ENCODE measurements around the gene GLS.

Gene GLS

DNA sequence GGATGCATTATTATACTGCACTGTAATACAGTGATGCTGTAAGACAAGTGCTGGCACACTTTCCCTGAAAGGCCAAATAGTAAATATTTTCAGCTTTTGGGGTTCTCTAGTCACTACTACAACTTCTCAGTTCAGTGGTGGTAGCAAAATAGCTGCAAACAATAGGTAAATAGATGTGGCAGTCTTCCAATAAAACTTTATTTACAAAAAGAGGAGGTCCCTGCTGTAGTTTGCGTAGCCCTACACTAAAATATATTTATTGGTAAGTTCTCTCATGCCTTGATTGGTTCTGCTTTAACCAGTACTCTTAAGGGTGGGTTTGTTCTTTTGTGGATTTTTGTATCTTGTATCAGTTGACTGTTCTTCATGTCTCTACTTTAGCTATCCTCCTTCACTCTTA lies 7.8 kb downstream of the GLS start:
- DNase-seq = no peak

DNA sequence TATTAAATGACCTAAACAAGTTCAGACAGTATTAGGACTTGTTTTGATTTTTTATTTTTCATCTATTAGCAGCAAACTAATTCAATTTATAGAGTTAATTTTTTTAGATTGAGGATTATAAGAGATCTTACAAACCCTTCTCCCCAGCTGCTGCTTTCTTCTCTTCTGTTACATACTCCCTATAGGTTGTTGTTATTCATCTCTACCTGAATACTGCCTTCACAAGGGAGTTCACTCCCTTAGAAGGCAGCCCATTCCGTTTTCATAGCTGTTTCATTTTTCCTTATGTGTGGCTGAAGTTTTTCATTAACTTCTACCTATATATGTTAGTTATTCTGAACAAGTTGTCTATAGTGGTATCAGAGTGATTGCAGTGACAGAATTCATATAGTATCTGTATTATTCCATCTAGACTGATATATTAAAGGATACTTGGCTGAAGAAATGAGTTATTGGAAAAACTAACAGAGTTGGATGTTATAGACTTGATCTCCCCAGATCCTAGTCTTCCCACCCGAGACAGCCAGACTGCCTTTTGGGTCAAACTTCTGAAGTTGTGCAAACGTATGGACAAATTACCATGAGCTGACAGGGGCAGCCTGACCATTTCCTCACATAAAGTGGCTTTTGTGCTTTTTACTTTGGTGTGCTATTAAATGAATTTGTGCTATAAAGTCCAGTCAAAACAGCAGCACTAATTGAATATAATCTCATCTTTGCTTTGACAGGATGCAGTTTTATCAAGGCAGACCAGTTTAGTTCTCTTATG lies 8.7 kb downstream of the GLS start:
- no peak for DNase-seq

DNA sequence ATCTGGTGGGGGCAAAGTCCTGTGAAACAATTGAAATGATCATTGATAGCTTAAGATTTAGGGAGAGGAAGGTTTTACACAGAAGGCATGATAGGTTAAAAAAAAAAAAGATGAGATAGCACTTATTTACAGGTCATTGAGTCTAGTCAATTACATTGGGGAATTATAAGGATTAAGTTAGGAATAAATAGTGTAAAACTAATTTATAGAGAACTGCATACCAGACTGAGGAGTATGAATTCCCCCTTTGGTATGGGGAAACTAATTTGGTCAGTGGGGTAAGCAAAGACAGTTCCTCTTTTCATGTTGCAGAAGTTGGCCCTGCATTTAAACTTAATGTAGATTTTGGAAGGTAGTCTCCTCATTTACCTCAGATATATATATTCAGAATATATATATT lies 10.8 kb downstream of the GLS start:
- no peak for DNase-seq

DNA sequence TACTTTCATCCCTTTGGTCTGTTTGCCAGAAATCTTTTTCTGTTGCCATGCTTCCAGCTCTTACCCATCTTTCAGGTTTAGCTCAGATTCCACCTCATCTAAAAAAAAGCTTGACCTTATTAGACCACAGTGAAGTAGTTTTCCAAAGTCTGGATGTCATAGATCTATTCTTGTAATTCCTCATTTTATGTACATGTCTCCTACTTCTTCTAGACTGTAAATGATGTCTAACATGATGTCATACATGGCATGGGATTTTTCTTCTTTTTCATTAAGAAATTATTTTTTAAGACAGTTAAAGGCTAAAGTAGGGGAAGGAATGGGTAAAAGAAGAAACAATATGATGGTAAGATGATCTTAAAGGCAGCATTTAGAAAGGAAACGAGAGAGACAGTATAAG lies 11.3 kb downstream of the GLS start:
- DNase-seq = no peak

DNA sequence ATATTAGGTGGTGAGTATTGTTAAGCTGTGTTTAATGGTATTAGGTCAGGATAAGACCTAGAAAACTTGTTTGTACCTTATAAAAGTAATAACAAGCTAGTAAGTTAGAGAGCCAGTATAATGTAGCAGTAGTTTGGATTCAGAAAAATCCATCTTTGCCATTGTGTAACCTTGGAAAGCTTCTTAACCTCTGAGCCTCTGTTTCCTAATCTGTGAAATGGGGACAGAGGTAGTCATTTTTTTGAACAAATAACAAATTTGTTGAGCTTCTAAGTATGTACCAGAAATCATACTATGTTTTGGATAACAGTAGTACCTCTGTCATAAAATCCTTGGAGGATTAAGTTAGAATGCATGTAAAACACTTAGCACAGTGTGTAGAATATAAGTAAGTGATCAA lies 12.5 kb downstream of the GLS start:
- no peak for DNase-seq

DNA sequence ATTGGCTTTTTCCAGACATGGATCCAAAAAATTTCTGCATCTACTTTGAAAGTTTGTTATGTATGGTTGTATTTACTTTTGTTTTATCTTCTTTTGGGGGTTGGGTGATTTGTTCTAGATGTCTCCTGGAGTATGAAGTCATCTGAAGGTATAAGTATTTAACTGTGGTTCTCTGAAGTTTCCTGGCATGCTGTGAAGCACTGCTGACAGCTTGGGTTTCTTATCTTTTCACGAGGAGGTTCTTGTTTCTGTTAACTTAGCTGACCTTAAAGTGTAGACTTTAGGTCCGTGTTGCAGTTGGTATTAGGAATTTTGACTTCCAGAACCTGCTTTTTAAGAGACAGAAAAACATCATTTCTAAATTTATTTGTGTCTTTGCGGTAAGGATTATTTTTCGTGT lies 15.9 kb downstream of the GLS start:
- no peak for DNase-seq

DNA sequence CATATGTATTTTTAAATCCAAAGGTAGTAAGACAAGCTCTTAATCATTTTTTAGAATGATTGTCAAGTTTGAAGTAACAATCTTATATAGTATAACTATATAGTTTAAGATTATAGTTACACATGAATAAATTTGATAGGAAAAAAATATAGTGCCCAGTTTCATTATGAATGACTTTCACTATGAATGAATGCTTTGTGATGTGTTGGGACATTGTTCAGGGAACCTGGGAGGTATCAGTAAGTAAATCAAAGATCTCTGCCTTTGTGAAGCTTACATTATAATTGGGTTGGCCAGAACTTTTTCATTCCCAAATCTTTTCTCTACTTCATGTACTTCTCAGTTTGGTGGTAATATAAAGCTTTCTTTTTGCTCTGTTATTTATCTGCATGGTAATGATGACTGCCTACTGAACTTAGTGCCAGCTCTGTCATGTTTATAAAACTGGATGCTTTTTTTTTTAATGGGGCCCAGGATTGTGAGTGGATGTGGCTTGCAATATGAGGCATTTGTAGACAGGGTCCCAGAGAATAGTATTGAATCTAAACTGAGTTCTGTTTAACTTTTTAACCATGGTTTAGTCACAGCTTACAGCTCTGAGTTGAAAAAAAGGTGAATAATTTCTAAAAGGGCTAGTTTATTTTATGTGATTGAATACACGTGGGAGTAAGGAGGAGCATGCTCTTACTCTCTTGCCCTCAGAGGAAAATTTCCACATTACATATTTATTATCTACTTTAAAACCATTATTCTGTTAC lies 23.3 kb downstream of the GLS start:
- no peak for DNase-seq

DNA sequence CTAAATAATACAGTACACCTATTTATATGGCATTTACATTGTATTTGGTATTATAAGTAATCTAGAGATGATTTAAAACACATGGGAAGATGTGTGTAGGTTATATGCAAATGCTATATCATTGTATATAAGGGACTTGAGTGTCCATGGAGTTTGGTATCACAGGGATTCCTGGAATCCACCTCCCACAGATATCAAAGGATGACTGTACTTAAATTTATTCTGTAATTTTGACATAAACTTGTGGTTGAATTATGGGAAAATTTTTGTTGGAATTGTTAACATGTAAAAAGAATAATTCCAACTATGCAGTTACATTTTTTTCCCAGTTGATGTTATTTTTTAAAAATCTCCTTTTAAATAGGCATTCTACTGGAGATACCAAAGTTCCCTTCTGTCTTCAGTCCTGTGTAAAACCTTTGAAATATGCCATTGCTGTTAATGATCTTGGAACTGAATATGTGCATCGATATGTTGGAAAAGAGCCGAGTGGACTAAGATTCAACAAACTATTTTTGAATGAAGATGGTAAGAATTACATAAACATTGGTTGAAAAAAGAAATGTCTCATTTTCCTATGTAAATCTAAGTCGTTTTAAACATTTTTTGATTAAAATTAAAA lies 24.1 kb downstream of the GLS start:
- no peak for DNase-seq

DNA sequence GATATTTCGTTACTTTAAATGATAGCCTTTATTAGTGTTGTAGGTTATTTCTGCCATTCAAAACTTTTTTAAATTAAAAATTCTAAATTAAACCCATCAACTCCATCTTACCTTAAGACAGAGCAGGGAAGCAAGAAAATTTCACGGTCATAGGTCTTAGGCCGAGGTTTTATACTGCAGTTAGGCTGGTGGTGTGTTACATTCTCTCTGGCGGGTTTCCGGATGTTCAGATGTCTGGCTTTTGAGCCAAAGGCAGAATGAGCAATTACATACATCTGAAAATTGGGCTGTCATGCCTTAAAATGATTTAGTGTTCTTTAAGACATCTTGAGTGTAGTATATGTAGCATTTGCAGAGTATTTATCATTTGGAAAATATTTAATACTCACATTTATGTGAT lies 27.9 kb downstream of the GLS start:
- DNase-seq = no peak

DNA sequence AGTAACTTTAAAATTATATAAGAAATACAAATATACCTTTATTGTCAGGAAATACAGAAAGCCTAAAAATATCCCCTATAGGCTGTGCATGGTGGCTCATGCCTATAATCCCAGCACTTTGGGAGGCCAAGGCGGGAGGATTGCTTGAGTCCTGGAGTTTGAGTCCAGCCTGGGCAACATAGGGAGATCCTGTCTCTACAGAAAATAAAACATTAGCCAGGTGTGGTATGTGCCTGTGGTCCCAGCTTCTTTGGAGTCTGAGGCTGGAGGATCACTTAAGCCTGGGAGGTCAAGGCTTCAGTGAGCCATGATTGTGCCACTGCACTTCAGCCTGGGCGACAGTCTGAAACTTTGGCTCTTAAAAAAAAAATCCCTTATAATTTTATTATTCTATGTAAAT lies 29.1 kb downstream of the GLS start:
- no peak for DNase-seq

DNA sequence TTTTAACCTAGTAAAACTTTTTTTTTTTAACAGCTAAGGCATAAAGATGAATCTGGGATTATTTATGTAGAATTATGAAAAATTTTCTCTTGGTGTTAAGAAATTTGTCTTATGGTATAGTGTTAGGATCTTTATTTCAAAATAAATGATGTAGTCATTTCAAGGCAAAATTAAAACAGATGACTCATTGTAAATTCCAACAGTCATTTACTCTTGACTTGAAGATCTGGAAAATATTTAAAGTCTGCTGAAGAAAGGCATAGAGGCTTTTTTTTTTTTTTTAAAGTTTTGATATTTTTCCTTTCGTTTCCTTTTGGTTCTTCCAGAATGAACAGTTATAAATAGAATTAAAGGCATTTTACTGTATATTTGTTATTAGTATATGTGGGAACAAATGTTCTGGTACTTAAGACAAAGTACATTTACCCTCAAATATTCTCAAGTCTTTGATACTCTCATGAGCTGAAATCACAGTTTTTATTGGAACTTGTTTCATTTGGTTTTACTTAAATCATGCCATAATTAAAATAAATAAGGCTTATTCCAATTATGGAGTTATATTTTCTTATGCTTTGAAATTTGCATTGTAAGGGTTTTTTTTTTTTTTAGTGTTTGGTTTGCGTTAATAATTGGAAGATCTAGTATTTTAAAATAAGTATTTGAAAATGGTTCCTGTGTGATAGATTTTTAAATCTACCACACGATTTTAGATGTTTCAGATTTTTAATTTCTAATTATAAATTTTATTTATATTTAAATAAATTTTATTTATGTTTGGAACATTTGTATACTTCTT lies 29.9 kb downstream of the GLS start:
- no peak for DNase-seq

DNA sequence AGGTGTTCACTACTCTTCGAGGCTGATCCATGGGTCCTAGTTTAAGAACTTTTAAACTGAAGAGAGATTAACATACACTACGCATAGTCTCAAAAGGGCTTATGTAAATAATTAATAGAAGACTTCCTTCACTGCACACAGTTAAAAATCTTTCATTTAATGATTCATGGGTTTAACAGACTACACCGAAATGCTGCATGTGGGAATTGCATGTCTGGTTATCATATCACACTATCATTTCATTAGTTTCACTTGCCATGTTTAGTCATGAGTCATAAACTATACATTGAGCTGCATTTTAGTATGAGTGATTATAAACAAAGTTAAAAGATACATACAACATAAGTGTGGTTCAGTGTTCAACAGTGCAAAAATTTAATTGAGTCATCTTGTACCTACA lies 31.2 kb downstream of the GLS start:
- DNase-seq = no peak

DNA sequence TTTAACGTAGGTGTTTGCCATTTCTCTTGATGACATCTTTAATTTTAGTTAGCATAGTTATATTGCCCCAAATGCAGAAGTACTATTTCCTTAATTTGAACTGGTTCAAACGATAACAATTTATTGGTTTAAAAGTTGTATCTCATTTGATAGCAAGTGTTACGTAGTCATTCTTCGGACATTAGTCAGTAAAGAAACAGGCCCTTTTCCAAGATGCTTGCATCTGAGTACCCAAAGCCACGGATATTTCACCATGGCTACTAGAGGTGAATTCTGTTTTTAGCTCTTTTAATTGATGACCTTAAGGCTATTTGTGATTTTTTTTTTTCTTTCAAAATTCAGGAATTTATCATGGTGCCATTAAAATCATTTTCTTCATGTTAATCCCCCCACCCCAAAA lies 32.1 kb downstream of the GLS start:
- no peak for DNase-seq

DNA sequence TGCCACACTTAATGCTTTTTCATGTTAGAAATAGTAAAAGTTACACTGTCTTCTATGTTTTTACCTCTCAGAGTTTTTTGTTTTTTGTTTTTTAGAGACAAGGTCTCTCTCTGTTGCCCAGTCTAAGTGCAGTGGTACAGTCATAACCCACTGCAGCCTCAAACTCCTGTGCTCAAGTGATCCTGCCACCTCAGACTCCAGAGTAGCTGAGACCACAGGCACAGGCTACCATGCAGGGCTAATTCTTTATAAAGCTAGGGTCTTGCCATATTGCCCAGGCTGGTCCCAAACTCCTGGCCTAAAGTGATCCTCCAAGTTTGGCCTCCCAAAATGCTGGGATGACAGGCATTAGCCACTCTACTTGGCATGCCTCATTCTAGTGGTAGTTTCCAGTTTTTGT lies 33.1 kb downstream of the GLS start:
- no peak for DNase-seq

DNA sequence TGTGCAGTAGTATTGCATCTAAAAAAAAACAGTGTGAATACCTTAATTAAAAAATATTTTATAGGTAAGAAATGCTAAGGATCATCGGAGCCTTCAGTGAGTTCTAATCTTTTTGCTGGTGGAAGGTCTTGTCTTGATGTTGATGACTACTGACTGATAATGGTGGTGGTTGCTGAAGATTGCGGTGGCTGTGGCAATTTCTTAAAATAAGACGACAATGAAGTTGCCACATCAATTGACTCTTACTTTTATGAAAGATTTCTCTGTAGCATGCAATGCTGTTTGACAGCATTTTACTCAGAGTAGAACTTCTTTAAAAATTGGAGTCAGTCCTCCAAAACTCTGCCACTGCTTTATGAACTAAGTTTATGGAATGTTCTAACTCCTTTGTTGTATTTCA lies 36.2 kb downstream of the GLS start:
- no peak for DNase-seq

DNA sequence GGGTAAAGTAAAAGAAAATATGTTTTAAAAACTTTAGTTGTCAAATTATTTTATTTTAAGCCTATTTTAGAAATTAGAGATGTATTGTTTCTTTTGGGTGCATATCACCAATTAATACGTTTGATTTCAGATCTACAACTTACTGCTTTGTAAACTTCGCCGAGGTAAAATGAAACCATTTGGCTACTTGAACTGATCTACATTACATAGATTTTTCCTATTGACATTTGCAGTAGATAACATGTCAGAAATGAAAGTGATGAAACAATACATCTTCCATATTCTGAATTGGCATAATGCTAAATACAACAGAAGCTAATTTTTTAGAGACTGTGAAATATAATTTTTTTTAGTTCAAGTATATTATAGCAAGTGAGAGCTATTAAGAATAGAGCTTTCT lies 39.5 kb downstream of the GLS start:
- DNase-seq = no peak

DNA sequence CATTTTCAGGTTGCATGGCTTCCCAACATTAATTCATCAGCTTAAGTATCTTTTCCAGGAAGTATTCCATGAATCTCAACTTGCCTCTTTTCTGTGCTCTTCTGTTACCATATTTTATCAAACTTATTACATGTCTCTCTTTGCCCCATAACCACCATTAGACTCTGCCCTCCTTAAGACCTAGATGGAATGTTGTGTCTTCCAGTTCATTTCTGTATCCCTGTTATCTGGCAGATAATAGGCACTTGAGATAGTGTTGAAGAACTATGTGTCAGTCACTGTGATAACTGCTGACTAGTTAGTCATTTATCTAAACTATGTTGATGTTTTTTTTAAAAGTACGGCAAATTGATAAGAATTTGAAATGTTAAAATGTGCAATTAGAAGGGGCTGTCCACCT lies 41.8 kb downstream of the GLS start:
- DNase-seq = no peak

DNA sequence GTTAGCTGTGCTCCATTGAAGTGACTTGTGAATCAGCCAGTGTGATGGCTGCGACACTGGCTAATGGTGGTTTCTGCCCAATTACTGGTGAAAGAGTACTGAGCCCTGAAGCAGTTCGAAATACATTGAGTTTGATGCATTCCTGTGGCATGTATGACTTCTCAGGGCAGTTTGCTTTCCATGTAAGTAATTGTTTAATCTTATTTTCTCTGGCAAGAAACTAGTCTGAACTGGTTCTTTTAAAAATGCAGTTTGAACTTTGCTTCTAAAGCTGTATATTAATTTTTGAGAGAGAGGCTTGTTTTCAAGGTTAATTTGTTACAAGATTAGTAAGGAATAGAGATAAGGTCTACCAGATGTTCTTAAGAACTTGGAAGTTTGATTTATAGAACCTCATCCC lies 46.7 kb downstream of the GLS start:
- DNase-seq = no peak

DNA sequence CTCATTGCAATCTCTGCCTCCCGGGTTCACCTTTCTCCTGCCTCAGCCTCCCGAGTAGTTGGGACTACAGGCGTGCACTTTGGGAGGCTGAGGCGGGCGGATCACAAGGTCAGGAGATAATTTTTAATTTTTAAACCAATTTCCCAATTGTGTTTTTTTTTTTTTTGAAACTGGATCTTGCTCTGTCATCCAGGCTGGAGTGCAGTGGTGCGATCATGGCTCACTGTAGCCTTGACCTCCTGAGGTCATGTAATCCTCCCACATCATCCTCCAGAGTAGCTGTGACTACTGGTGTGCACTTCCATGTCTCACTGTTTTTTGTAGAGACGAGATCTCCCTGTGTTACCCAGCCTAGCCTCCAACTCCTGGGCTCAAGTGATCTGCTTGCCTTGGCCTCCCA lies 49.3 kb downstream of the GLS start:
- no peak for DNase-seq

DNA sequence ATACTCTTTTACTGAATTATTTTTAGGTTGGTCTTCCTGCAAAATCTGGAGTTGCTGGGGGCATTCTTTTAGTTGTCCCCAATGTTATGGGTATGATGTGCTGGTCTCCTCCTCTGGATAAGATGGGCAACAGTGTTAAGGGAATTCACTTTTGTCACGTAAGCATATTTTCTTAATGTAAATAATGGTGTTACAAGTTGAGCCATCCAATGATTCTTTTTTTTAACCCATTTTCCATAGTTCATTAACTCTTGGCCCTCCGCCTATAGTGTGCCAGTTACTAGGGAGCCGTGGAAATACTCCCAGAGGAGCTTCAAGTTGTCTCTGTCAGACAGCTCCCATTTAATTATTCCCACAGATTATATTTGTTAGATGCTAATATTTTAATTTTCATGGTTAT lies 49.8 kb downstream of the GLS start:
- no peak for DNase-seq

DNA sequence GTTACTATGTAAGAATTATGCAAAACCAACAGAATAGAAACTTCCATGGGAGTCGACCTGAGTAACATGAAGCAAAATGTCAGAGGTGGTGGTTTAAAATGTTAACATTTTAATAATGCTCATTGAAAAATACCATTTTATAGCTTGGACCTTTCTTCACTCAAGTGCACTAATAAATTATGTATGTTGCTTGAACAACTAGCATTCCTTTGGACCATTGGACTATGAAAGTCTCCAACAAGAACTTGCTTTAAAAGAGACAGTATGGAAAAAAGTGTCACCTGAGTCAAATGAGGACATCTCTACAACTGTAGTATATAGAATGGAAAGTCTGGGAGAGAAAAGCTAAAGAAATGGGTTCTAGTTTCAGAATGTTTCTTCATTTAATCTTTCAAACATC lies 51.9 kb downstream of the GLS start:
- DNase-seq = no peak

DNA sequence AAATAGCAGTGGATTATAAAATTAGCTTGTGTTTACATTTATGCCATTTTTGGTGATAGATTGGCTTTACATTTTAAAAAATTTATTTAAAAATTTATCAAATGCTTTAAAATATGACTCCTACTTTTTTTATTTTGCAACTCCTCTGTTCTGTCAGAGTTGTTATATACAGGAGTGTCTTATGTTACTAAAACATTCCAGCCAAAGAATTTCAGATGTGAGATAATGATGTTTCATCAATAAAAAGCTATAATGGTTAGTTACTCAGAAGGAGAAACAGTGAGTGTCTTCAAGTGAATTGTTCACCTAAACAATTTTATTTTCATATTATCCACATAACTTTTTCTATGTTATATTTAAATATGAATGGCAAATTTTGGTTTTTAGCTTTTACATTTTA lies 52.7 kb downstream of the GLS start:
- DNase-seq = no peak

DNA sequence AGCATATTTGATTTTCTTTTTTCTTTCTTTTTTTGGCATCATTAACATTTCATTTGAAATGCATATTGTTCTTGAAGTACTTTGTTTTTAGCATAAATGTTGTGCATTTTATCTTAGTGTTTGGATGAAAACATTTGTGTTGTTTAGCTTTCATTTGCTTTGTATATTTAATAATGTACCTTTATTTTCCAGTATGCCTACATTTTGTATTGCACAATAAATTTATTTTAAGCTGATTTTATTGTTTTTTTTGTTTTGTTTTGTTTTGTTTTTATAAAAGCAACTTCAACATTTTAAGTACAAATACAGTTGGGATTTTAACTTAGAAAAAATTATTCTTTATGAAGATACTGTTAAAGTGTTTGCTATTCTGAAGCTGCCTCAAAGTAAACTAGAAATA lies 54.4 kb downstream of the GLS start:
- no peak for DNase-seq
